Activated naive CD4-positive, alpha-beta T cell (primary cell): ENCODE data around the gene TMEM135.
"Not testable (repeated sequence)": the region's sequence is repeated elsewhere in the genome, so short reads cannot be mapped to it uniquely, and the experiment has no call there.

Experiments
- DNase-seq, 4 experiments: peaks; one replicate each; lab custom pipeline; 2025; lab: John Stamatoyannopoulos, UW

Gene TMEM135

DNA sequence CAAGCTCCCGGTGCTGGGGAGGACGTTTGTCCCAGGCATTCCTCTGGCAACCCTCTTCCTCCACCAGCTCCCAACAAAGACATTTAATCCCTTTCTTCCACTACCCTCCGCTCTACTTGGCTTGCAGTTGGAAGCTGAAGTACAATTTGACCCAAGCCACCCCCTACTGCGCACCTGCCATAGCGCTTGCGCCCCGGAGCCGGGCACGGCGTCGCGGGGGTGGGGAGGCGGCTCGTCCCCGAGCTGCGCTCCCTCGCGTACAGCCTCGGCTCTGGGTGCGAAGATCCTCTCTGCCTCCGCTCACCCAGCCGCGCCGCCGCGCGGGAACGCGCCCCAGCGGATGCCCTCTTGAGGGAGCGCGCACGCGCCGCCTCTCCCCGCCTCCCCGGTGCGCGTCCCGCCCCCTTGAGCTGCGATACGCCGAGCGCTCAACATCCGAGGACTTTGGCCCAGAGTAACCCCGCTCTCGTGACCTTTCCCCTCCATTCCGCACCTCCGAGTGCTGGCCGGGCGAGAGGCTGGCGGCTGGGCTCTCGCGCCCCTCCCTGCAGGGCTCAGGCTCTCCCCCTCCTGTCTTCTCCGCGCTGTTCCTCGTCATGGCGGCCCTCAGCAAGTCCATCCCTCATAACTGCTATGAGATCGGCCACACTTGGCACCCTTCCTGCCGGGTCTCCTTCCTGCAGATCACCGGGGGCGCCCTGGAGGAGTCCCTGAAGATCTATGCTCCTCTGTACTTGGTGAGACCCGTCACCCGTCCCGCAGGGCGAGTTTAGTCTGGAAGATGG, at the start of gene TMEM135:
Gene TMEM135 (plus strand): TSS at position 485 of the 785 bp plus-strand sequence. CDS start 112 bp downstream, at position 597.
- DNase-seq: peak; percentile 68 to 92 (median 76)

DNA sequence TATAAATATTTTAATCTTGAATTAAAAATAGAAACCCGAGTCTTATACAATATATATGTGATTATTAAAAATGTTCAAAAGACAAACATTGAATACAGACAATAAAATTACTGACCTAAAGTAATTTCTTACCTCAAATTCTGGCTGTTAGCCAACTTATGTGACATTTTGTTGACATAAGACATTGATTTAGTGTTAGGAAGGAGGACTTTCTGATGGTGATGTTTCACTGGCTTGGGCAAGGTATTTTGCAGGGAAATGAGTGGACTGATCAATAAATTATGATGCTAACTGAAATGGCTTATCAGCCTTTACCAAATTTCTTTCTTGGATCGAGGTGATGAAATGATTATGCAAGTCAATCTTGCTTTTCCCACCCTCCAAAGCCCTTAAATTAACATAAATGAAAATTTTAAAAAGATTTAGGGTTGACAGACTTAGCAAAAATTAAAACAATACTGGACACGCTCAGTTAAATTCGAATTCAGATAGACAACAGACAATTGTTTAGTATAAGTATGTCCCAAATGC, 49.3 kb upstream of the TMEM135 start:
- DNase-seq: no peak

DNA sequence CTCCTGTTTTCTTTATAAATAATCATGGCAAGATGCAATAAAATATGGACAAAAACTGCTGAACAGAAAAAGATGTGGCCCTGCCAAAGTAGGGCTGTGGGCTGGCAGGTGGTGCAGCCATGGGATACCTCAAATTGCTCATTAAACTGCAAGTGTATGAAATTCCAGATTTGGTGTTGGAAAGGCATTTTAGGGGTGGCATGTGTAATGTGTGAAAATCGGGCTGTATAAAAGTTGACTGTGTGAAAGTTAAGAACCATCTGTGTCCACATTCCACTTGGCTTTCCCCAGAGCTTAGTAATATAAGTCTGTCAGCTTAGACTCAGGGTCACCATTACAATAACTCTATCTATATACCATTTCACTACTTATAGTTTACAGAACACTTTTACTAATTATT, 47.7 kb upstream of the TMEM135 start:
- no peak for DNase-seq

DNA sequence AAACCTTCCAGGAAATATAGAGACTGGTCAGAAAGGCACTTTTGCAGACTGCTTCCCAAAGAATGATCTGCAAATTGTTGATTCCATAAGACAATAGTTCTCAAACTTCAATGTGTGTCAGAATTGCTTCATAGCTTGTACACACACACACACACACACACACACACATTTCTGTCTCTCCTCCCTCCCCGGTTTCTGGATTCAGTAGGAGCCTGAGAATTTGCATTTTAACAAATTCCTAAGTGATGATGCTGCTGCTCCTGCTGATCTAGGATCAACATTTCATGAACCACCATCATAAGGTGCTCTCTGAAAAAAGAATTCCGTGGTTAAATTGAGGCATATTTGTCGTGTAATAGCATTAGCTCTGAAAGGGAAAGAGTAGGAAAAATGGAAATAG, 47.2 kb upstream of the TMEM135 start:
- DNase-seq: no peak

DNA sequence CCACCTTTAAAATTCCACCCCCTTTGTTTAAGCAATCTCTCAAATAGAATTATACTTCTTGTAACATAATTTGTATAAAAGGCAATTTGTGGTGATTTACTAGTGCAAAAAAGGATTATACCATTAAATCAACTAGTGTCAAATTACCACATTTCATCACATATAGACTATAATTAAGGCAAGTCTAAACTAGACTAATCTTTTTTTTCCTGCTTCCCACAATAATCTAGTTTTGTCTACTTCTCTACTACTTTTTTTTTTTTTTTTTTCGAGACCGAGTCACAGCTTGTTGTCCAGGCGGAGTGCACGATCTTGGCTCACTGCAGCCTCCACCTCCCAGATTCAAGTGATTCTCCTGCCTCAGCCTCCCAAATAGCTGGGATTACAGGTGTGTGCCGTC, 46.4 kb upstream of the TMEM135 start:
- no peak for DNase-seq

DNA sequence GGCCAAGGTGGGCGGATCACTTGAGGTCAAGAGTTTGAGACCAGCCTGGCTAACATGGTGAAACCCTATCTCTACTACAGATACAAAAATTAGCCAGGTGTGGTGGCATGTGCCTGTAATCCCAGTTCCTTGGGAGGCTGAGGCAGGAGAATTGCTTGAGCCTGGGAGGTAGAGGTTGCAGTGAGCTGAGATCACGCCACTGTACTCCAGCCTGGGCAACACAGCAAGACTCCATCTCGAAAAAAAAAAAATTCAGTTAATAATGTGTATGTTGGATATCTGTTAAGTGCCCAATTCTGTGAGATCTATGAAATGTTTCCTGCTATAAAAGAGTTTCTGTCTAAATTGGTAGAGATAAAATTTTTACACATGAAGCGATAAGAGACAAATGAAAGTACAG, 45.4 kb upstream of the TMEM135 start:
- not testable (repeated sequence) for DNase-seq

DNA sequence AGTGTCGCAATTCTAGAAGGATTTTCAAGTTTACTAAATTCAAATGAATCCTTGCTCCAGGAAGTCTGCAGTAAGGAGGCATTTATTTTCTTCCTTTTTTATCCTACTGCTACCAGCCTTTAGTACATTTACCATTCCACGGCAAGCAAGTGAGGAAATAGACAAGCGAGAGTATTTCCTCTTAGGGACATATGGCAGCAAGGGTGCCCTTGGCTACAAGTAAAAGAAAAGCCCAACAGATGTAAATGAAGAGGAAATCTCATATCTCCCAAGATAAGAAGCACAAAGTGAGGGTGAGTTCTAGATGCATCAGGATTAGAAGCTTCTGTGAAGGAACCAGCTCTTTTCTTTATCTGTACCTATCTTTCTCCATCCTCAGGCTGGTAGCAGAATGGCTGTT, 44.7 kb upstream of the TMEM135 start:
- DNase-seq: no peak

DNA sequence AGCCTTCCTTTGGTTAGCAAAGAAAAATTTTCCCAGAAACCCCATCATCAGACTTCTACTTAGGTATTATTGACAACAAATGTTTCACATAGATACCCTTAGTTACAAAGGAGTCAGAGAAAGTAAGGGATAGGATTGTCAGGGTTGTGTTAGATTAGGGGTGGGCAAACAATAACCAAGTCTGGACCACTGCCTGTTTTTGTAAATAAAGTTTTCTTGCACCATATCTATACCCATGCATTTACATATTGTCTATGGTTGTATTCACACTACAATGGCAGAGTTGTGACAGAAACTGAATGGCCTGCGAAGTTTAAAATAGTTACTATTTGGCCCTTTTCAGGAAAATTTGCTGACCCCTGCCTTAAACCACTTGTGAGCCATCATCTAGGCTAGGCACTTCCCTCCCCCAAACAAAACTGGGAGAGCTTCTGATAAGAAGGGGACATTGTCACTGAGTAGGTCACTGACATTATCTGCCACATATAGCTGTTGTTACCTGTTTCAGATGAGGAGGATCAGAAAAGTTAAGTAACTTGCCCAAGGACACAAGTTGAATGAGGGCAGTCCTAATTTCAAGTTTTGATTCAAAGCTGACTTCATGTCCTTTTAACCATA, 40.7 kb upstream of the TMEM135 start:
- DNase-seq: no peak

DNA sequence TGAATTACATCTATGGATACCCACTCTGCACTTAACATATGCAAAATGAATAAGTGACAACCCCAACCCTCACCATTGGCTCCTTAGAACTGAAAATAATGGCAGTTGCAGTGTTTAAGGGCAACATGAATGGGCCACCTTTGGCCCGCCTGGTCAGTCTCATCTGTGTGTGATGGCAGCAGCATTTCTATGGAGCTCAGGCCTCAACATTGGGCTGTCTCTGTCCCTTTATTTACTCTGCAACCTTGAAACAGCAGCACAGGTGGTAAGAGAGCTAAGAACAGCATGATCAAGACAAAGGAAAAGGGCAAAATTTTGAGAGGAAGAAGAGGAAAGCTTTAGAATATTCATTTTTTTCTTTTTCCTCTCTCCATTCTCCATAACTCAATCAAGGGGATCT, 38.3 kb upstream of the TMEM135 start:
- no peak for DNase-seq

DNA sequence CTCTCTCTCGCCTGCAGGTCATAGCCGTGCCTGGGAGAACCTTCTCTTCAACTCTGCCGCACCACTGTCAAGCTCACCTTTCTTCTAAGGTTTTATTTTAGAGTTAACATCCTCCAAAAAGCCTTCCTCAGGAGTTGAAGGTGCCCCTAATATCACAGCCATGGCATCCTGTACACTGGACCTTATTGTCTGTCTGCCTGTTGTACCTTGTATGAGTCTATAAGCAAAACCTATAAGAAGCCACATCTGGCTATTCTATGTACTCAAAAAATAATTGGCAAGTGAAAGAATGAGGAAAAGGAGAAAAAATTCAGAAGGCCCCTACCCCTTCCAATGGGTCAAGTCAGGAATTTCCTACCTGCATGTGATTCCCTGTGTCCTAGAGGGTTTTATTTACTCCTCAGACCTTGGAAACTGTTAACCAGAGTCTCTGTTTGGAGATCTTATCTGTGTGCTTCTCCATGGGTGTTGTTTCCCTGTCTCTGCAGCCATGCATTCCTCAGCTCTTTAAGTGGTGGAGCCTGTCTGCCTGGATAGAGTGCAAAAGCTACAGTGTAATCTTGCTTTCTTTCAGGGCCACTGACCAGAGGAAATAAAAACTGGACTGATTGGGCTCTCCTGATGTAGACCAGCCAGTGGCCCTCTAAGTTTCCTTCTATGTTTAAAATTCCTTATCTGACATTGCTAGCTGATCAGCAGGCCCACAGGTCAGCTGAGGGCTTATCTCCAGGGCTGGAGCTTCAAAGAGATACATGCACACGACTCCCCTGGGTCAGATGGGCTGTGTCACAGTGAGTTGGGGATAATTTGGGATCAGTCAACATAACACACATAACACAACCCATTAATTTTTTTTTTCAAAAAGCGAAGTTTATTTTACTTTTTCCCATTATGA, 37.6 kb upstream of the TMEM135 start:
- no peak for DNase-seq

DNA sequence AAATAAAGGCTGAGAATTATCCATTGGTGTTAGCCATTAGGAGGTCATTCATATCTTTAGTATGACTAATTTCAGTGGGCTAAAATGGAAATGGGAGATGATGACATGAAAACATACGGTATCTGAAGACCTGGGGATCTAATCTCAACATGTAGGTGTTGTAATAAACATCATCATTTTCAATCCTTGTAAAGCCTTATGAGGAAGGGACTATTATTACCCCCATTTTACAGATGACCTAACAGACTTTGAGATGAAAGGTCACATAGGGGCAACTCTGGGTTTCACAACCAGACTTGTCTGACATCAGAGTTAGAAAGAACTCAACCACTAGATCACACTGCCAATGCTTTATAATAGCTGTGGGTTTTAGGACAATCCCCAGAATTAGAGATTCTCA, 34.8 kb upstream of the TMEM135 start:
- DNase-seq: no peak

DNA sequence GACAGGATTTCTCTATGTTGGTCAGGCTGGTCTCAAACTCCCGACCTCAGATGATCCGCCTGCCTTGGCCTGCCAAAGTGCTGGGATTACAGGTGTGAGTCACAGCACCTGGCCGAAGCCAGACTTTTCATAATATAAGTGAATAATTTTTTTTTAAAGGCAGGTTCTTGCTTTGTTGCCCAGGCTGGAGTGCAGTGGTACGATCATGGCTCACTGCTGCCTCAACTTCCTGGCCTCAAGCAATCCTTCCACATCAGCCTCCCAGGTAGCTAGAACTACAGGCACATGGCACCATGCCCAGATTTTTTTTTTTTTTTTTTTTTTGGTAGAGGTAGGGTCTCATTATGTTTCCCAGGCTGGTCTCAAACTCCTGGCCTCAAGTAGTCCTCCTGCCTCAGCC, 33.5 kb upstream of the TMEM135 start:
- not testable (repeated sequence) for DNase-seq

DNA sequence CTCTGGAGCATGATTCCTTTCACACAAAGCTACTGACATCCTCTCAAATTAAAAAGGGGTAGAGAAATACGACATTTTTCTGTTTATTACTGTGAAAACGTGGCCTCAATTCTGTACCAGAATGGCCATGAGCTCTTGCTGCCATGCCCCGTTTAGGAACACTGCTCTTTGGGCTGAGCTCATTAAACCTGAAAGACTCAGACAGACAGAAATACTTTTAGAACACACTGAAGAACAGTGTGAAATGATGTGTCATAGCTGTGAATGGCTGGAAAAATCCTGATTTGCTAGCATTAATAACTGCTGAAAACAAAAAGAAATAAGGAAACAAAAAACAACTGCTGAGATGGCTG, 32.2 kb upstream of the TMEM135 start:
- DNase-seq: no peak

DNA sequence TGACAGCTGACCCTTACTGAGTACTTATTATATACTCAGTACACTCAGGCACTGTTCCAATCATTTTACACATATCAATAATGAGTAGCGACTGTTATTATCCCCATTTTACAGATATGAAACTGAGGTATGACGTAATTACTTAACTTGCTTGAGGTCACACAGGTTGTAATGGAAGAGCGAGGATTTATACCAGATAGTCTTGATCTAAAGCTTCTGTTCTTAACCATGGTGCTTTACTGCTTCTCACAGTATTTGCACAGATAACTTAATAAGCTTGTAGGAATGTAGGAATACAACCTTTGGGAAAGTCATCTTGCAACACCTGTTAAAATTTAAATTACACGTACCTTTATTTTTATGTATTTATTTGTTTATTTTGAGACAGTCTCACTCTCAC, 31.7 kb upstream of the TMEM135 start:
- DNase-seq: no peak

DNA sequence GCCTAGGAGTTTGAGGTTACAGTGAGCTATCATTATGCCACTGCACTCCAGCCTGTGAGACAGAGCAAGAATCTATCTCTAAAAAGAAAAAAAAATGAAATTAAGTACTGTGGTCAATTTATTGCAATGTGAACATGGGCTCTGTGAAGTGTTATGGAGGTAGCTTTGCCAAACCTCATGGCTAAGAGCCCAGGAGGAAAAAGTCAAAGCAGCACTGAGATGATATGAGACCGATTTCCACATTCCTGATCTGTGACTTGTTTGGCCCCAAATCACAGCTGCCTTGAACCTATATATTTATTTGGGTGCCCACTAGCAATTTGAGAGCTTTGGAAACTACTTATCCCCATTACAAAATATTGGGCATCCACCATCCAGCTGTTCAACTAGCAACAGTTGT, 29.8 kb upstream of the TMEM135 start:
- DNase-seq: no peak

DNA sequence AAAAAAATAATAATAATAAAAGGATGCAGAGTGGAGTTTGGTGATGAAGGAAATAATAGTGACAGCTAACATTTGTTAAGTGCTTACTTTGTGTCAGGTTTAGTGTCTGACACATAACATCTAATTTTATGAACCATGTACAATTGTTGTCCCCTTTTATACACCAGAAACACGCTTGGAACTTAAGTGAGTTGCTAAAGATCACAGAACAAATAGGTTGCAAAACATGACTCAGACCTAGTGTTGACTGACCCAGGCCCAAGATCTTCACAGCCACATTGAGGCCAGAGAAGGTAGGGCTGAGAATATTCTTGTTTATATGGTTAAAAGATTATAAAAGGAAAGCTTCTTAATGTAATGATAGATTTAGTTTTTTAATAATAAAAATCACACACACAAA, 25.6 kb upstream of the TMEM135 start:
- DNase-seq: no peak

DNA sequence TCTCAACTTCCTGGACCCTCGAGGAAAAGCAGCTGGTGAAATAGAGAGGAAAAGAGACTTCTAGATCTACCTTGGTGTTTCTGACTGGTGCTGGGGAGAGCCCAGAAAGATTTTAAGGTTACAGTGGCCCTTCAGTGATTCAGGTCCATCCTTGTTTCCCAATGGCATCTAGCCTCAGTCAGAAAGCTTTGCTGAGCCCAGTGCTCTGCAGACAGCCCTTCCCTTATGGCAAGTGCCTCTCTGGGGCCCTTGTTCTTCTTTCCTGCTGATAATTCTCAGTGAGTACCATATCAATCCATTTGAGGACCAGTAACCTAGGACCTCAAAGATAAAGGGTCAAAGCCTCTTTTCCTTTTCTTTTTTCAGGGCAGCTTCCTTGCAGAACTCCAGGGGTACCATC, 25.1 kb upstream of the TMEM135 start:
- no peak for DNase-seq

DNA sequence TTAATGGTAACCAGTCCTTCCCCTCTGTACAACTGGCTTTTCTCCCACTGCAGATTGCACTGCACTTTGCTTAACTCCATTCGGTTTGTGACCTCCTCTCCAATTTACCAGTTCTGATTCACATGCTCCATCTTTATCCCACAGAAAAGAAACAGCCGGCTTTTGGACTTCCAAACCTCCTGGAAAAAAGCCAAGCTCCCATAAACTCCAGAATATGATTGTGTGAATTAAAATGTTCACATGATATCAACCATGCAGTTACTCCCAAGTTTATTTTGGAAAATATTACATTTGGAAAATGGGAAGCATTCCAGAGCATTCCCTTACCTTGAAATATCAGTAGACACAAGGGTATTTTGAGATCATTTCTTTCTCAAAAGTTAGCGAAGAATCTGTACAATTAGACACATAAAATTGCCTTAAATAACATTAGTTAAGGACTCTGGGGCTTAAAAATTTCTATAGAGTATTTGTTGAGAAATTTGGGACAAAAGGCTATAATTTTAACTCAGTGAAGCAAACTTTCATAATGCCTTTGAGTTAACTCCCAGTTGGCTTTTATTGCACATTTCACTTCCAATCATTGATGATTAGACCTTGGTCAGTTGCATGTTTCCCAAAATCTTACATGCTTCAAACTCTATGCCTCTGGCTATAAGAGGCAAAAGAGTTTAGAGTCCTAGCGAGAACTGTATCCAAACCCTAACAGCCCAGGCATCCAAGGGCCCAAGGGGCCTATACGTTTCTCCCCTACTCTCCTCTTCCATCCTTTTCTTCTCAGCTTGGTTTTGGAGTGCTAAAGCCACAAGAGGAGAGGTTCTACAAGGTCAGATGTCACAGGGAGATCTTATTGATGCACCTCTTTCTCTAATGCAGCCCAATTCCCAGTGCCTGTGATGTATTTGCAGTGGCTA, 23.6 kb upstream of the TMEM135 start:
- DNase-seq: no peak

DNA sequence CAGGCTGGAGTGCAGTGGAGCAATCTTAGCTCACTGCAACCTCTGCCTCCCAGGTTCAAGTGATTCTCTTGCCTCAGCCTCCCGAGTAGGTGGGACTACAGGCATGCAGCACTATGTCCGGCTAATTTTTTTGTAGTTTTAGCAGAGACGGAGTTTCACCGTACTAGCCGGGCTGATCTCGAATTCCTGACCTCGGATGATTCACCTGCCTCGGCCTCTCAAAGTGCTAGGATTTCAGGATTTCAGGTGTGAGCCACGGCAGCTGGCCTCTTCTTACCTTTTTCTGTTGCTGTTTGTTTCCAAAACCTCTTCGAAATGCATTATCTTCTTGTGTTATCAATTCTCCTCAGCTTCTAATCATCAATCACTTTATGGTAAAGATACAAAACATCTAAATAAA, 22.1 kb upstream of the TMEM135 start:
- no peak for DNase-seq

DNA sequence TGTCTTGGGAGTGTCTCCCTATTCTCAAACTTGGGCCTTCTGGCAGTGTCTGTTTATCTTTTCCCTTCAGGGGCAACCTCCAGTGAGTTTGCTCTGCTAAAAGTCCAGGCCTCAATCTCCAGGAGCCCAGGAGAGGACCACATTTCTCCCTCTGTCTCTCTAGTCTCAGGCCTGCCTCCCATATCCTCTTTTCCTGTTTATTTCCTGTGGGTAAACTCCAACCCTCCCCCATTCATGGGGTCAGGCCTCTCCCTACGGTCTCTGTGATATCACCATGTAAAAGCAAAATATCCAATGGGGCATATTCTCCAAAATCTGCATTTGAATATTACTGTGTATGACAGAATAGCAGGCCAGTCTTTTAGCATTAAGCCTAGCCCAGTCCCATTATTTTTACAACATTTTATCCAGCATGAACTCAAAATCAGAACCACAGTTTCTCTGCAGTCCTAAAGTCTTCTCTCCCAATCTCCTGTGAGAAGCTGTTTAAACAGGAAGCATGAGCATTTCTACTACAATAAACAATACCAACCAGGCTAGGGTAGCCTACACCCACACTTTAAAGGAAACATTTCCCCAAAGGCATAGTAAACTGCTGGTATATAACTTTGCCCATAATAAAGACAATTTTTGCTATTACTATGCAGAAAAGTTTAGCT, 18.0 kb upstream of the TMEM135 start:
- DNase-seq: no peak

DNA sequence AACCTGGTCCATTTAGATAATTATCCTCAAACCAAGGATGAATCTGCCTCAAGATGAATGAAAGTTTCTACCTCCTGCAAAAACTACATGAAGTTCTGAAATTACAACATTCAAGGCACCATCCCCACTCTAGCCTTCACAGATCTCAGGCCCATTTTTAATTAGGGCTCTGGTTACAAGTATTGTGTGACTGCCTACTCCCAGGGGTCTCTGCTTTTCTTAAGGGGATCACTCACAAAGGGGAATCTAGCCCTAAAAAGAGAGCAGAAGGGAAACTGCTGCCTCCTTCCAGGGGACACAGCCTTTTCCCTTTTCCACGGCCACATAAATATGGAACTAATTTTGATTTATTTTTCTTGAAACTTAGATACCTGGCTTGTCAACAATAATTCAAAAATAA, 17.4 kb upstream of the TMEM135 start:
- DNase-seq: no peak
